ENCODE results near the gene GMPR. TPM values are rescaled to one million over a fixed set of nuclear protein-coding genes. Genes with fewer than 3 reads are reported as not detected.

The GMPR gene
- polyA plus RNA-seq, 1 donor (not counting 4 experiments of a cell fraction or from before 2014, with no cell fraction given): 0.50 TPM

DNA sequence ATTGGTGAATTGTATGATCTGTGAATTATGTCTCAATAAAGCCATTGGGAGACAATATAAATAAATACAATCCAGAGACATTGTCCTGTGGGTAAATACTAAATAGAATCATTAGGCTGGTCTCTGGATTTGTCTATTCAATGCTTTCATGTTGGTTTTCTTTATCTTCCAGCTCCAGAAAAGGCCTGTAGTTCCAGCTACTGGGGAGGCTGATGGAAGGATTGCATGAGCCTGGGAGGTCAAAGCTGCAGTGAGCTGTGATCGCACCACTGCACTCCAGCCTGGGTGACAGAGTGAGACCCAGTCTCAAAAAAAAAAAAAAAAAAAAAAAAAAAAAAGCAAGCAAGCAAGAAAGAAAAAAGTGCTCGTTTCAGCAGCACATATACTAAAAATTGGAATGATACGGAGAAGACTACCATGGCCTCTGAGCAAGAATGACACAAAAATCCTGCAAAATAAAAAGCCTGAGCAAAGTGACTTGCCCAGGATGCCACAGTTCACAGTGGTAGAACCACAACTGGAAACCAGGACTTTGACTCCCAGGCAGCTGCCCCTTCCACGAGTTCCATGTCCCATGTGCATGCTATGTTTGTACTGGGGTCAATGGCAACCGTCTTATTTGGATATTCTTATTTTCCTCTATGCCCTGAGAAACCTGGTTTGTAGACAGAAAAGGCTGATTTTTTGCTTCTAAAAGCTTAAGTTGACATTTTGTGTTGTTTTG is 33.6 kb upstream of the GMPR start:
- no peak overlapping the region for H3K4me3 ChIP-seq (ENCODE audit: control insufficient read depth in 2 of 3, extremely low read depth in 1 of 3, insufficient read depth in 2 of 3, low read depth in 1 of 3, low read length in 3 of 3)
- no peak for FAIRE-seq
- no peak for TF ChIP-seq EZH2 (IDR thresholded peaks at IDR 0.05; ENCODE audit: low read length)
- TF ChIP-seq, protein P1, sequence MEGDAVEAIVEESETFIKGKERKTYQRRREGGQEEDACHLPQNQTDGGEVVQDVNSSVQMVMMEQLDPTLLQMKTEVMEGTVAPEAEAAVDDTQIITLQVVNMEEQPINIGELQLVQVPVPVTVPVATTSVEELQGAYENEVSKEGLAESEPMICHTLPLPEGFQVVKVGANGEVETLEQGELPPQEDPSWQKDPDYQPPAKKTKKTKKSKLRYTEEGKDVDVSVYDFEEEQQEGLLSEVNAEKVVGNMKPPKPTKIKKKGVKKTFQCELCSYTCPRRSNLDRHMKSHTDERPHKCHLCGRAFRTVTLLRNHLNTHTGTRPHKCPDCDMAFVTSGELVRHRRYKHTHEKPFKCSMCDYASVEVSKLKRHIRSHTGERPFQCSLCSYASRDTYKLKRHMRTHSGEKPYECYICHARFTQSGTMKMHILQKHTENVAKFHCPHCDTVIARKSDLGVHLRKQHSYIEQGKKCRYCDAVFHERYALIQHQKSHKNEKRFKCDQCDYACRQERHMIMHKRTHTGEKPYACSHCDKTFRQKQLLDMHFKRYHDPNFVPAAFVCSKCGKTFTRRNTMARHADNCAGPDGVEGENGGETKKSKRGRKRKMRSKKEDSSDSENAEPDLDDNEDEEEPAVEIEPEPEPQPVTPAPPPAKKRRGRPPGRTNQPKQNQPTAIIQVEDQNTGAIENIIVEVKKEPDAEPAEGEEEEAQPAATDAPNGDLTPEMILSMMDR (optimal IDR thresholded peaks at IDR 0.05 in 1 of 3, IDR thresholded peaks at IDR 0.05 in 1 of 3, conservative IDR thresholded peaks at IDR 0.05 in 1 of 3; ENCODE audit: extremely low read depth in 1 of 3, insufficient read depth in 2 of 3, low read length in 3 of 3): no peak
- H3K9me3 ChIP-seq (ENCODE audit: control insufficient read depth, low read depth, low read length): no peaks in the 10 kb centered on the region
- H3K9me1 ChIP-seq (ENCODE audit: control insufficient read depth, extremely low read depth, insufficient read depth, low read length): no peaks in the 10 kb centered on the region
- no peaks in the 10 kb centered on the region for H3K36me3 ChIP-seq (ENCODE audit: control insufficient read depth in 2 of 2, extremely low read depth in 1 of 2, insufficient read depth in 2 of 2, low read length in 2 of 2)
- dilution Hi-C loops (cut with MboI; ENCODE audit: extremely low pct_ligation_motif_present, low sequenced_read_pairs): no loop called here
- no peak overlapping the region for H3K9ac ChIP-seq (ENCODE audit: control insufficient read depth, extremely low read depth, insufficient read depth, low read length)
- no peaks in the 10 kb centered on the region for H3K79me2 ChIP-seq (ENCODE audit: control insufficient read depth, insufficient read depth, low read length)
- H3K27me3 ChIP-seq (ENCODE audit: control insufficient read depth, extremely low read depth, insufficient read depth, low read length): no peaks in the 10 kb centered on the region
- DNase-seq (ENCODE audit: low read depth, low spot score): no peak
- H3K4me1 ChIP-seq (ENCODE audit: control insufficient read depth, extremely low read depth, insufficient read depth, low read length): no peaks in the 10 kb centered on the region
- no peak overlapping the region for H2AFZ ChIP-seq (ENCODE audit: control insufficient read depth, low read length)
- no peaks in the 10 kb centered on the region for H4K20me1 ChIP-seq (ENCODE audit: control insufficient read depth, extremely low read depth, insufficient read depth, low read length)
- no peak overlapping the region for H3K27ac ChIP-seq (ENCODE audit: control insufficient read depth, insufficient read depth, low read length)
- no peak overlapping the region for H3K4me2 ChIP-seq (ENCODE audit: control insufficient read depth, extremely low read depth, insufficient read depth, low read depth, low read length)

DNA sequence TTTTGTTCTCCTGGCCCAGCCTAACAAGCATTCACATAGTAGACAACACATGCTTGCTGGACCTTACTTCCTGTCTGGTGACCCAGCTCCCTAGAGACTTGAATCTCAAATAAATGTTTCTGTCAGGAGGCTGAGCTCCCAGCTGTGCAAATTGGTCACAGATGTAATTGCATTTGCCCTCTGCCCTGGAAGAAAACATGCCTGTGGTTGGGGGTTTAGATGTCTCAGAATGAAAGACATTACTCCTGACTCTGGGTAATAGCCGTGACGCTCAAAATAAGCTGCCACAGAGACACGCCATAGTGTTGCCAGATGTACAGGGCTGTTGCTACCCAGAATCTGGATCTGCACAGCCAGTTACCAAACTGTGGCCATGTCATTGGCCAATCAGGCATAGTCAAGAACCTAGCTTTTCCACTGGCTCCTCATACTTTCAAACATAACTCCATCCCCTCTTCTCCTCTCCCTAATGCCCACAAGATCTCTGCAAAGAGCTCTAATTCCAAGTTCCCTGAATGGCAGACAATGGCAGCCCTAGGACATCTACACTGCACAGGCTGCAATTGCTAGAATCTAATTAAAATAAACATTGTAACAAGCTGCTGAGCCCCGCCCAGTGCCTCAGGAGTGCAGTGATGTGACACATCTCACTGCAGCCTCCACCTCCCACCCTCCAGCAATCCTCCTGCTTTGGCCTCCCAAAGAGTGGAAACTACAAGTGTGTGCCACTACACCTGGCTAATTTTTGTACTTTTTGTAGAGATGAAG is 32.8 kb upstream of the GMPR start:
- Histone ChIP-seq H3K9ac (ENCODE audit: control insufficient read depth, extremely low read depth, insufficient read depth, low read length) (no peak overlapping the region), H3K9me3 (ENCODE audit: control insufficient read depth, low read depth, low read length) (no peaks in the 10 kb centered on the region), H4K20me1 (ENCODE audit: control insufficient read depth, extremely low read depth, insufficient read depth, low read length) (no peaks in the 10 kb centered on the region), H3K4me1 (ENCODE audit: control insufficient read depth, extremely low read depth, insufficient read depth, low read length) (no peaks in the 10 kb centered on the region), H3K4me3 (ENCODE audit: control insufficient read depth in 2 of 3, extremely low read depth in 1 of 3, insufficient read depth in 2 of 3, low read depth in 1 of 3, low read length in 3 of 3) (no peak overlapping the region), H3K36me3 (ENCODE audit: control insufficient read depth in 2 of 2, extremely low read depth in 1 of 2, insufficient read depth in 2 of 2, low read length in 2 of 2) (no peaks in the 10 kb centered on the region), H2AFZ (ENCODE audit: control insufficient read depth, low read length) (no peak overlapping the region), H3K79me2 (ENCODE audit: control insufficient read depth, insufficient read depth, low read length) (no peaks in the 10 kb centered on the region), H3K27me3 (ENCODE audit: control insufficient read depth, extremely low read depth, insufficient read depth, low read length) (no peaks in the 10 kb centered on the region), H3K9me1 (ENCODE audit: control insufficient read depth, extremely low read depth, insufficient read depth, low read length) (no peaks in the 10 kb centered on the region), H3K4me2 (ENCODE audit: control insufficient read depth, extremely low read depth, insufficient read depth, low read depth, low read length) (no peak overlapping the region), H3K27ac (ENCODE audit: control insufficient read depth, insufficient read depth, low read length) (no peak overlapping the region)
- no peak for TF ChIP-seq EZH2 (IDR thresholded peaks at IDR 0.05; ENCODE audit: low read length)
- TF ChIP-seq, protein P1 (optimal IDR thresholded peaks at IDR 0.05 in 1 of 3, IDR thresholded peaks at IDR 0.05 in 1 of 3, conservative IDR thresholded peaks at IDR 0.05 in 1 of 3; ENCODE audit: extremely low read depth in 1 of 3, insufficient read depth in 2 of 3, low read length in 3 of 3): no peak
- dilution Hi-C loops (cut with MboI; ENCODE audit: extremely low pct_ligation_motif_present, low sequenced_read_pairs): no loop called here
- no peak for FAIRE-seq
- no peak for DNase-seq (ENCODE audit: low read depth, low spot score)

Measured in keratinocyte (primary cell).